H9 (cell line): Measurements from ENCODE around the gene DCTN5. TPM values are rescaled to one million over a fixed set of nuclear protein-coding genes. Genes with fewer than 3 reads are reported as not detected.

Experiments used
- DNase-seq: peaks from one replicate; pipeline ENCODE4 v3.0.0-alpha.2; 2017
- H2AFZ ChIP-seq: one replicate; pipeline ENCODE4 v1.6.1; 2013; ENCODE audit warnings: mild to moderate bottlenecking, low read length, control low read depth, moderate library complexity
- H2AK5ac ChIP-seq: 2 replicates; pipeline ENCODE4 v1.6.1; 2013; ENCODE audit warnings: low read length, control low read depth, mixed read lengths; ENCODE audit not compliant: insufficient read length
- H2BK120ac ChIP-seq: one replicate; pipeline ENCODE4 v1.6.1; 2013; ENCODE audit warnings: low read depth, mild to moderate bottlenecking, low read length, control low read depth, inconsistent platforms; ENCODE audit not compliant: poor library complexity, severe bottlenecking
- H2BK12ac ChIP-seq: 2 replicates; pipeline ENCODE4 v1.6.1; 2013; ENCODE audit warnings: low read length, control low read depth, mixed read lengths, low read depth; ENCODE audit not compliant: insufficient read length
- H2BK15ac ChIP-seq: 2 replicates; pipeline ENCODE4 v1.6.1; 2013; ENCODE audit warnings: low read depth, low read length, control low read depth
- H2BK20ac ChIP-seq: one replicate; pipeline ENCODE4 v1.6.1; 2013; ENCODE audit warnings: low read depth, mild to moderate bottlenecking, low read length, control low read depth, inconsistent platforms; ENCODE audit not compliant: poor library complexity, severe bottlenecking
- H2BK5ac ChIP-seq: 2 replicates; pipeline ENCODE4 v1.6.1; 2013; ENCODE audit warnings: low read length, control low read depth, mixed read lengths; ENCODE audit not compliant: insufficient read length
- H3K14ac ChIP-seq: 2 replicates; pipeline ENCODE4 v1.6.1; 2013; ENCODE audit warnings: low read length, control low read depth; ENCODE audit not compliant: insufficient read depth
- H3K18ac ChIP-seq: 2 replicates; pipeline ENCODE4 v1.6.1; 2013; ENCODE audit warnings: low read depth, mild to moderate bottlenecking, mixed read lengths, low read length, control low read depth; ENCODE audit not compliant: insufficient read length
- H3K23ac ChIP-seq: 2 replicates; pipeline ENCODE4 v1.6.1; 2013; ENCODE audit warnings: low read length, control low read depth, mixed read lengths, low read depth; ENCODE audit not compliant: insufficient read length
- H3K23me2 ChIP-seq: 2 replicates; pipeline ENCODE4 v1.6.1; 2013; ENCODE audit warnings: low read depth, mild to moderate bottlenecking, mixed read lengths, low read length, control low read depth; ENCODE audit not compliant: insufficient read length, poor library complexity, severe bottlenecking
- H3K27ac ChIP-seq: 2 replicates; pipeline ENCODE4 v1.5.1; 2013; ENCODE audit warnings: low read length, control low read depth, mixed read lengths, low read depth; ENCODE audit not compliant: insufficient read length
- H3K27me3 ChIP-seq: 2 replicates; pipeline ENCODE4 v1.6.1; 2013; ENCODE audit warnings: low read length, control low read depth, inconsistent platforms; ENCODE audit not compliant: insufficient read depth
- H3K4ac ChIP-seq: 2 replicates; pipeline ENCODE4 v1.6.1; 2013; ENCODE audit warnings: low read depth, mild to moderate bottlenecking, control low read depth, inconsistent platforms, low read length, moderate library complexity
- H3K4me1 ChIP-seq: 2 replicates; pipeline ENCODE4 v1.6.1; 2013; ENCODE audit warnings: low read length, control low read depth, inconsistent platforms; ENCODE audit not compliant: insufficient read depth
- H3K4me2 ChIP-seq: 2 replicates; pipeline ENCODE4 v1.6.1; 2013; ENCODE audit warnings: low read length, control low read depth, mixed read lengths; ENCODE audit not compliant: insufficient read length, insufficient read depth
- H3K56ac ChIP-seq: 2 replicates; pipeline ENCODE4 v1.6.1; 2013; ENCODE audit warnings: low read depth, mild to moderate bottlenecking, mixed read lengths, low read length, control low read depth; ENCODE audit not compliant: insufficient read length
- H3K79me1 ChIP-seq: 2 replicates; pipeline ENCODE4 v1.6.1; 2013; ENCODE audit warnings: low read depth, mild to moderate bottlenecking, moderate library complexity, low read length, control low read depth, inconsistent platforms; ENCODE audit not compliant: insufficient read depth, poor library complexity, severe bottlenecking
- H3K79me2 ChIP-seq: 2 replicates; pipeline ENCODE4 v1.6.1; 2013; ENCODE audit warnings: low read length, control low read depth, inconsistent platforms; ENCODE audit not compliant: insufficient read depth
- H3K9ac ChIP-seq: 2 replicates; pipeline ENCODE4 v1.6.1; 2013; ENCODE audit warnings: low read length, control low read depth, mixed read lengths; ENCODE audit not compliant: insufficient read length; ENCODE audit errors: extremely low read depth
- H3K9me3 ChIP-seq: one replicate; pipeline ENCODE4 v1.6.1; 2013; ENCODE audit warnings: low read depth, low read length, inconsistent platforms; ENCODE audit not compliant: control insufficient read depth
- H3T11ph ChIP-seq: one replicate; pipeline ENCODE4 v1.6.1; 2013; ENCODE audit warnings: mild to moderate bottlenecking, low read length, control low read depth, inconsistent platforms
- H4K20me1 ChIP-seq: one replicate; pipeline ENCODE4 v1.6.1; 2013; ENCODE audit not compliant: control insufficient read depth, insufficient read length, insufficient read depth
- H4K5ac ChIP-seq: 2 replicates; pipeline ENCODE4 v1.6.1; 2013; ENCODE audit warnings: low read depth, mild to moderate bottlenecking, mixed read lengths, low read length, control low read depth; ENCODE audit not compliant: insufficient read length
- H4K8ac ChIP-seq: replicated peaks from 2 replicates; pipeline ENCODE4 v1.6.1; 2013; ENCODE audit warnings: low read length, control low read depth, mixed read lengths, low read depth; ENCODE audit not compliant: insufficient read length
- H4K91ac ChIP-seq: 2 replicates; pipeline ENCODE4 v1.6.1; 2013; ENCODE audit warnings: low read depth, mild to moderate bottlenecking, moderate library complexity, mixed read lengths, low read length, control low read depth; ENCODE audit not compliant: insufficient read length
- H3K27ac Mint-ChIP-seq, 3 experiments: 2 replicates in 2 of 3; 3 replicates in 1 of 3; pipeline ENCODE4 v1.8.0; 2020 to 2021; ENCODE audit warnings: mixed read lengths in 3 of 3, mild to moderate bottlenecking in 1 of 3, moderate library complexity in 1 of 3
- H3K27me3 Mint-ChIP-seq: 2 replicates; pipeline ENCODE4 v1.8.0; 2021; ENCODE audit warnings: low read depth, mild to moderate bottlenecking, moderate library complexity, mixed read lengths
- H3K36me3 Mint-ChIP-seq, 3 experiments: 2 replicates in 2 of 3; 3 replicates in 1 of 3; pipeline ENCODE4 v1.8.0; 2020 to 2021; ENCODE audit warnings: low read depth in 3 of 3, mixed read lengths in 3 of 3; ENCODE audit not compliant: insufficient read depth in 1 of 3
- H3K4me1 Mint-ChIP-seq, 2 experiments: 2 replicates each; pipeline ENCODE4 v1.8.0; 2020; ENCODE audit warnings: mixed read lengths in 2 of 2
- H3K4me3 Mint-ChIP-seq, 2 experiments: 2 replicates in 1 of 2; 3 replicates in 1 of 2; pipeline ENCODE4 v1.8.0; 2020 to 2021; ENCODE audit warnings: mild to moderate bottlenecking in 2 of 2, mixed read lengths in 2 of 2, moderate library complexity in 1 of 2
- H3K9me3 Mint-ChIP-seq, 2 experiments: 2 replicates in 1 of 2; 3 replicates in 1 of 2; pipeline ENCODE4 v1.8.0; 2020; ENCODE audit warnings: mild to moderate bottlenecking in 2 of 2, mixed read lengths in 2 of 2, moderate library complexity in 1 of 2
- CTCF ChIP-seq: fragments of 200-600 bp; sonication (generic); conservative IDR thresholded peaks from 3 replicates; pipeline ENCODE4 v1.8.0; 2021; ENCODE audit warnings: antibody characterized with exemption, mild to moderate bottlenecking
- WGBS: extraction: QIAGEN DNeasy Blood & Tissue Kit; methylation state at CpG from one replicate; pipeline ENCODE4 v1.1.7; 2013; ENCODE audit warnings: missing lambda C conversion rate, low lambda C conversion rate, mixed read lengths; ENCODE audit not compliant: insufficient read length; ENCODE audit errors: extremely low coverage; 5-methylcytosine and 5-hydroxymethylcytosine counted together
- total RNA-seq: library from RNA; stranded (reverse); gene quantifications from 2 replicates; pipeline ENCODE4 v1.2.1, GENCODE V29; 2021

DCTN5 gene
- total RNA-seq, 1 experiment from 2014 or later: 114 TPM

GRCh38 chr16:23700093-23700492, 58.8 kb downstream of the DCTN5 start:
- Histone ChIP-seq H2BK20ac (no peak overlapping the region), H3K27me3 (no peaks in the 10 kb centered on the region), H2BK5ac (no peak overlapping the region), H4K91ac (no peak overlapping the region), H3K27ac (no peak overlapping the region), H2AK5ac (no peak overlapping the region), H2BK12ac (no peak overlapping the region), H3K9ac (no peak overlapping the region), H3K4ac (no peak overlapping the region), H4K20me1 (no peaks in the 10 kb centered on the region), H3K4me2 (no peak overlapping the region), H3K23ac (no peak overlapping the region), H2BK120ac (no peak overlapping the region), H3K18ac (no peak overlapping the region), H3K9me3 (no peaks in the 10 kb centered on the region), H3K4me1 (no peaks in the 10 kb centered on the region), H3T11ph (no peak overlapping the region), H3K23me2 (peaks cover 2% of the 10 kb centered on the region), H2BK15ac (no peak overlapping the region), H2AFZ (no peak overlapping the region), H3K56ac (no peak overlapping the region), H3K14ac (no peak overlapping the region), H3K79me1 (no peaks in the 10 kb centered on the region), H4K5ac (no peak overlapping the region), H3K79me2 (no peaks in the 10 kb centered on the region), H4K8ac (no peak overlapping the region)
- H3K27me3 Mint-ChIP-seq: peaks cover 9% of the 10 kb centered on the region
- H3K9me3 Mint-ChIP-seq: peaks cover 5 to 8% of the 10 kb centered on the region in 2 experiments
- H3K27ac Mint-ChIP-seq: no peak overlapping the region
- no peak for TF ChIP-seq CTCF
- no peak for DNase-seq
- H3K4me1 Mint-ChIP-seq: peaks cover 13 to 14% of the 10 kb centered on the region in 2 experiments
- peaks cover 4 to 12% (median 4%) of the 10 kb centered on the region in 3 experiments for H3K36me3 Mint-ChIP-seq
- WGBS: no CpG with 5 or more reads among the region's 2 CpGs
- H3K4me3 Mint-ChIP-seq: no peak overlapping the region
